T-helper 9 cell (primary cell): Measurements from ENCODE around the gene PITRM1.

Source experiments
- DNase-seq: peaks from one replicate; pipeline ENCODE4 v3.0.0-alpha.2; 2020

Gene PITRM1

DNA sequence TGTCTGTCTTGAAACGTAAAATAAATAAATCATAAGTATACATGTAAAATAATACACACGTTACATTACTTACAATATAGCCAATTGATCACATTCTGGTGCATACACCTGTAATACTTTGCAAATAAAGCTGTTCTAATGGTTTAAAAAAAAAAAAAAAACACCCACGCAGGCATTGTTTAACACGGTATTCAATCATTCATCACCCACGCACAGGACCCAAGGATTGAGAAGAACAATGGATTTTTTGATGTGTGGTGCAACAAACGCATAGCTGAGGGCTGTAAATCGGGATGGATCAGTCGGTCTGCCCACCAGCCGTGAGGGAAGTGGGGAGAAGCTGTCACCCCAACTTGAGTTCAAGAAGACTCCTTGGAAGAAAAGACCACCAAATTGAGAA lies 8.7 kb downstream of the PITRM1 start:
- no peak for DNase-seq

DNA sequence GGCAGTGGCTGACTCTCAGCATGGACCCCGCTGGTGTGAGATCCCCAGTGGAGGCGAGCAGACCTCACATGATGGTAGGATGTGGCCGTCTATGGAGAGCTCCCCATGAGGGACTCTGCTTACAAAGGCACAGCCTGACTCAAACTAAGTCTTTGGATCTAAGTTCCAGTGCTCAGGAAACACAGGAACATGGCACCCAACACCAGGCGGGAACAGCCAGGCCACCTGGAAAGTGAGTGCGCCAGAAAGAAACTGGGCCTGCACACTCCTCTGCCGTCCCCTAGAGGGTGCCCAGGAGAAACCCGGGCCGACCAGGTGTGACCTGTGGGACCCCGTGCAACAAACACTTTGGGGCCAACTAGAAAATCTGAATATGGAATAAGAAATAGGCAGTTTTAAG lies 10.0 kb downstream of the PITRM1 start:
- no peak for DNase-seq

DNA sequence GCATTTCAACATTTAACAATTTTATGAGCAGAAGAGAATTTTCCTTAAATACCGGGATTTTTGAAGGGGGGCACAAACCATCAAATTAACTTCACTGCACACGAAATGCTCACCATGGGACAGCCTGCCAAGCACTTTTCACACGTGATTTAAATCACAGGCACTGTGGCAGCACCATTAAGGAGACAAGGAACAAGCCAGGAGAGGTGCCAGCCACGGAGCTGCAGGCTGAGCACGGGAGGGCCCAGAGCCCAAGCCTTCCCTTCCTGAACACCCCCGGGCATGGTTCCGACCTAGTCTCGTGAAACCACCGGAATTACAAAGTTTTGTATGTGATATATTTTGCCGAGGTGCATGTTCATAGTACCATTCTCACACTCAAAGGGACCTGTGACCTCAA lies 13.4 kb downstream of the PITRM1 start:
- DNase-seq, result no peak

DNA sequence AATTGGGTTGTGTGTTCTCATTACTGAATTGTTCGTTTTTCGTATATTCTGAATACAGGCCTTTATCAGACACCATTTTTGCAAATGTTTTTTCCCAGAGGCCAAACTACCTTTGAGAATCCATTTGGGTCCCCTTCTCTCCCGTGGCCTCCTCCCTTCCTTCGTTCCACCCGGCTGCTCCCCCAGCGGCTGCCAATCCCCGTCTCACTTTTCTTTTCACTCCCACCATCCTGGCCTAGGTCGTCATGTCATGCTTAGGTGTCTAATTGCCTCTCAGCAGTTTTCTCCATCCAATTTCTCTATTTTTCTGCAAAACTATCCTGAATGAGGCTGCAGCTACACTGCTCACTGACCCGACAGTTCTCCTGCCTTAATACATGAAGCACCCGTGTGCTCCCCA lies 17.9 kb downstream of the PITRM1 start:
- DNase-seq, result no peak

DNA sequence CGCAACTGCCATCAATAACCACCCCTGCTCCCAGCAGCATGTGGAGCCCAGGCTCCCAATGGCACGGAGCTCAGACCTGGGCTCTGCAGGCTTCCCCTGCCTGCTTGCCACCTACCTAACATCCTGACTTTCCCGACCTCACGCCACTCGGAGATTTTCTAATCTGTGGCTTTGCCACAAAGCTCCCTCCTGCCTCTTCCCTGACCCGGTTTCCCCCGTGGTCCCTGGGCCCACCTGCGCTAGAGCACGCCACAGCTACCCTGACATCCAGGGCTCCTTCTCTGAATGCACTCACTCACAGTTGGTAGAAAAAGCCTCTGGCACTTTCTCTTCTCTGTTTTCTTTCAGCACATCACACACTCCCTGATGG lies 20.0 kb downstream of the PITRM1 start:
- no peak for DNase-seq

DNA sequence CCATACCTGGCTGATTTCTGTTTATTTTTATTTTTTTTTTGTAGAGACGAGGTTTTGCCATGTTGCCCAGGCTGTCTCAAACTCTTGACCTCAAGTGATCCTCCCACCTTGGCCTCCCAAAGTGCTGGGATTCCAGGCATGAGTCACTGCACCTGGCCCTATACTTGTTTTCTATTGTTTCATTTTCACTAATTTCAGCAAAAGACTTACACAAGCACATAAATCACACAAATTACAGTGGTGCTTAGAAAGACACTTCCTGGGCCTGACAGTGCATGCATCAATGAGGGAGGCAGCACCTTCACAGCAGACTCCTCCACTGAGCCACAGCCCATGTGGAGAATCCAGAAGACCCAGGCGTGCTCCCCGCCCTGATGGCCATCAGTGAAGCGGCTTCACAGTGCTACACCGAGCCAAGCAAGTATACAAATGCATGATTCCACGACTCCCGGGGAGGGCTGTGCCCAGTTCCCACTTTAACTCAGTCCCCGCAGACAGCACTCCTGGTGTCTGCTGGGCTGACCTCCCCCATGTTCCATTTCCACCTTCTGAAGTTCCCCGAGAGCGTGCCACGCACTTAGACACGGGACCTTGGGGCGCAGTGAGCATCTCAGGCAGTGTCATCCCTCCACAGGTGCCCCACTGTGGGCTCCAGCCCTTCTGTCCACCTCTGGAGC lies 20.6 kb downstream of the PITRM1 start:
- no peak for DNase-seq

DNA sequence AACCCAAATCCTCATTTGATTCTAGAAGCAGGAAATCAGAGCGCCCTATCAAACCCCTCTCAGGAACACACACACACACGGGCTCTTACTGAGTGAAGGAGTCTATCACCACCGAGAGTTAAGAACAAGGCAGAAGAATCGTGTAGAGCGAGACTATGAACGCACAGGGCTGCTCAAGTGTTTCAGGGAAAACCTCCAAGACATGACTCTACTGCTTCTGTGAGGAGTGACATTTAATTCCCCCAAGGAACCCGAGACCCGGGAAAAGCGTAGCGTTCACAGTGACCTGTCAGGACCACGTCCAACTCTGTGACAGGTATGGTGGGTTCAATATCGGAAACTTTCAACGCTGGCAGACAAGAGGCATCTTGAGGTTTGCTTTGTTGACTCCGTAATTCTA lies 21.6 kb downstream of the PITRM1 start:
- no peak for DNase-seq

DNA sequence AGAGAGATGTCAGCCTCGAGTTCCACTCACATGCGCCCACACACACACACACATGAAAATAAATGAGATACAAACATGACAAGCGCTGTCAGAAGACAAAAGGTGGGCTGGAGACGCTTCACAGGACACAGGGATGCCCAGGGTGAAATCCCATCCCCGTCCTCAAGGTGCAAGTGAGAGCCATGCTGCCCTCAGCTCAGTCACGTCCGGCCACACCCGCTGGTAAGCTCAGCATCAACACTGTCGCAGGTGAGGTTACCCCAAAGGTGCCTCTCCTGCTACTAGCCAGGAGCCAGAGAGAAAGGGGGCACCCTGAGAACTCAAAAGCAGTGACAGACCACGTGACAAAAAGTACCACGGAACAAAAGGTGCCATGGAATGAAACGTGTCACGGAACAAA lies 22.2 kb downstream of the PITRM1 start:
- no peak for DNase-seq

DNA sequence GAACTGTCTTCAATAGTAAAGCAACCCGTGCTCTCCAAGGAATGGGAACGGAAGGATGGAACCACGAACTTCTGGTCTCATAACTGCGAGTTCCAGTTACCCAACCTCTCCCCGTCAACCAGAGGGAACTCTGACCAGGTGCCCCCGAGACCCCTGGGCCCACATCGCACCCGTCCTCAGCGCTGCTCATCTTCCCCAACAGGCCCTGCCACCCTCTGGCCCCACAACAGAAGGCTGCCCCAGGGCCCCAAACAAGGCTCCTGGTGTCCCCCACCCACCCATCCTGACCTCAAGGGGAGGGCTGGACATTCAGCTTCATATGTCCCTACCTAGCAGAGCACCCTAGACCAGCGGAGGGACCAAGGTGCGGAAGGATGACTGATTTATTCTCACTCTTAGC lies 22.7 kb downstream of the PITRM1 start:
- DNase-seq, result no peak

DNA sequence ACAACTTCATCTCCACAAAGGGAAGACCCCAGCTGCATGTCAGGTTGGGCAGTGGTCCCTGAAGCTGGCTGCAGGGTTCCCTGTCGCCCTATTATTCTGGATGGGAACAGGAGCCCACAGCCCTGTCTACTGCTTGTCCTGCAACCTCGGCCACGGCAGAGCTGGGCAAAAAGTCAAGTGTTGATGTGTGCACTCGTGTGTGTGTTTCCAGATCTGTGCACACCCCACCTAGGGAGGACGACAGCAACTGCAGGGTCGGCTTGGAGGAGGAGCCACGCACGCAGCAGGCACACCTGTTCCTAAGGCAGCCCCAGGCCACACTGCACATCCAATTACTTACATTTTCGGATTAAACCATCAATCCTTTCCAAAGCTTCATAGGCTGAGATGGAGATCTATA lies 23.6 kb downstream of the PITRM1 start:
- DNase-seq, result no peak

DNA sequence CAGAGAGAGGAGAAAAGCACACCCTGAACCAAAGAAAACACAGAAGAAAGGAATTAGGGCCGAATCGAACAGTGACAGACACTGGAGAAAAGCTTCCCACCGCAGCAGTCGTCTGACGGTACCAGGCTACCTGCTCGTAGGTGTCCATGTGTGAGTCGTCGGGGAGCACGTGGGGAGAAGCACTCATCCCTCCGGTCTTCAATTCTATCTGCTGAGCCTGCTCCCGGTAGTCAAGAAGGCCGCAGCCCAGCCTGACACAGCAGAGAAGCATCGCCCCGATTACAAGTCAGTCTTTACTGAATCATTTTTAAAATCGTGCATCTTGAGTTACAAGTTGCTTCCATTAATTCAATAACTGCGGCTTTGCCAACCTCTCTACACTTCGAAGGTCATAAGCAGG lies 24.5 kb downstream of the PITRM1 start:
- DNase-seq, result no peak

DNA sequence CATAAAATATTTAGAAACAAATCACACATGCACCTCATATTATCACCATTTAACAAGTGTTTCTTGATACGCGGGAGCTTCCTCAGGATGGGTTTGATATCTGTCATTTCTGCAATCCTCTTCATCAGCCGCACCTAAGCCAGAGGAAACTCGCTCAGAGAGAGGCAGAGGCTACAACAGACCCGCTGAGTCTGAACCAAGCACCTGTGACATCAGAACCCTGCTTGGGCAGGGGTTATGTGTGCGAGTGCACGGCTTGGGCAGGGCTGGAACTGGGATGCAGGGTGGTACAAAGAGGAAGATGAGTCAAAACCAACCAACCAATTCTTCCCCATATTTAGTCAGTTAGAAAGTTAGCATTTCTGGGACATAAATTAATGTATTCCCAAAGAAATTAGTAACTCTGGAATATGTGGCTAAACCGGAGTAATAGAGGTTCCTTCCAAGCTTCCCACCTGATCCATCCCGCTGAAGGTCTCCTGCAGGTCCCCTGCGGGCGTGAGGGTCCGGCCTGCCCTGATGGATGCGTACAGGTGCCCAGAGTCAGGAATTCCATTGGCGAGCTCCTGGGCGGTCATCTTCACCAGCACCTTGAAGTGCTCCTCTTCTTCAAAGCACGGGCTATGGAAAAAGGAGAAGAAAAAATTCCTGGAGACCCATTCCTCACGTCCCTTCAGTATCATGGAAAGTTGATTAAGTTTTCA lies 25.3 kb downstream of the PITRM1 start:
- DNase-seq, result no peak

DNA sequence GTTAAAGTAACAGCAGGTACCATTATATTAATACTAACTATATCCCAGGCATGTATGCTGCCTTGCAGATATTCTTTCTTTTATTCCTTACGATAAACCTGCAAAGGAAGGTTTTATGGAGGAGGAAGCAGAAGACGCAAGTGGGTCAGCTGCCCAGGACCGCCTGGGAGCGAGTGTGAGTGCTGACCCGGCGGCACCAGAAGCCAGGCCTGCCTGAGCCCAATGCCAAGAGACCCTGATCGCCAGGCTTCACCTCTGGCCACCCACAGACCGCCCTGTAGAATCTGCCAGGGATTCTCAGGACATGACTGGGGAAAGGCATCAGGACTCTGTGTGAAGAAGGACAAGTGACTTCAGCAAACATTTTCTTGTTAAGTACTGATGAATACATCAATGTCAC lies 26.3 kb downstream of the PITRM1 start:
- DNase-seq, result no peak

DNA sequence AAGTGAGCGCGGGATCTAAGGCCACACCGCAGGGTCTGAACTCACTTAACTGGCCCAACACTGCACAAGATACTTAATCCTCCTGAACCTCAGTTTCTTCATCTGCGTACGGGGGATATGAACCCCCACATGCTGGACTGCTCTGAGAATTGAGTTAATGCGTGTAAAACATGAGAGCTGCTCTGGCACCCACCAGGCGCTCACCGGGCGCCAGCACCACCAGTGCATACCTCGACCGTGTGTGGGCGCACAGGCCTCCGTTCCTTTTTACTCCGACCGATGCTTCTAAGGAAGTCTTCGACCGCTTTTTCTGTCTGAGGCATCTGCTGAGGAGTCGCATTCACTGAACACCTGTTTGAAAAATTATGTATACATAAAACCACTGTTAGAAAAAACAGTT lies 27.2 kb downstream of the PITRM1 start:
- DNase-seq, result no peak

DNA sequence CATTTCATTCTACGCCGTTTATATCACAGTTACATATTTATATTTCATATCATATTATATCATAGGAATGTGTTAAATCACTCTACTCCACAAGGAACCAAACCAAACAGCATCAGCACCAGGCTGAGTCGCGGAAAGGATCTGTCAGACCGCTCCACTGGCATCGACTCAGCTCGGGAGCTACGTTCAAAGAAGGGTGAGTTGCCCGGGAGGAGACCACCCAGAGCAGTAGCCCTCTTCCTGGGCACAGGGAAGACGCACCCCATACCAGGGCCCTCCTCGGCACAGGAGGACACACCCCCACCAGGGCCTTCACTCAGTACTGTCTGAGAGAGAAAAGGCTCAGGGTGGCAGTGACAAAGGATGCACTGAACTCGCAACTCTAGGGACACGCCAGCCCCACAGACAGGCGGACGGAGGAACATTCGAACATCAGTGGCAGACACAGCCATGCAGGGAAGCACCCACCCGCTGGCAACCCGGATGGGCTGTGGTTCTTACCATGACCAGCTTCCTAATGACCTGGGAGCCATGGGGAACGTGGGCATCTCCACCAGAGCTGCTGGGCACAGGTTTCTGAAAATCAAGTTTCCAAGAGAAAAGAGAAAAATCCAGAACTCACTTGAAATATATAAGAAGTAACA lies 28.7 kb downstream of the PITRM1 start:
- DNase-seq, result no peak

DNA sequence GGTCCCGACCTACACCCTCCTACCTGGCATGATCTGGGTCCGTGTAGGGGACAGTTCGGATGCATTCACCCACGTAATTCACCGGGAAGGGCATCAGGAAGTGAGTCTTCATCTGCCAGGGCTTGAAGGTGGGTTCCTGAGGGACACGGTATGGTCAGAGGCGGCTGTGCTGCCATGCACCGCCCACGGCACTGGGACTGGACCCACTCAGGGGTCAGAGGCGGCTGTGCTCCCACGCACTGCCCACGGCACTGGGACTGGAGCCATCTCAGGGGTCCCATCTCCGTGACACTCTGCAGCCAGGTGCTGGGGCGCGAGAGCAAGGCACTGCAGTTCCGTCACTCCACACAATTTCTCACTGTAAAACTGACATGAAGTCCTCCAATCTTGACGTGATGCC lies 29.2 kb downstream of the PITRM1 start:
- DNase-seq, result no peak

DNA sequence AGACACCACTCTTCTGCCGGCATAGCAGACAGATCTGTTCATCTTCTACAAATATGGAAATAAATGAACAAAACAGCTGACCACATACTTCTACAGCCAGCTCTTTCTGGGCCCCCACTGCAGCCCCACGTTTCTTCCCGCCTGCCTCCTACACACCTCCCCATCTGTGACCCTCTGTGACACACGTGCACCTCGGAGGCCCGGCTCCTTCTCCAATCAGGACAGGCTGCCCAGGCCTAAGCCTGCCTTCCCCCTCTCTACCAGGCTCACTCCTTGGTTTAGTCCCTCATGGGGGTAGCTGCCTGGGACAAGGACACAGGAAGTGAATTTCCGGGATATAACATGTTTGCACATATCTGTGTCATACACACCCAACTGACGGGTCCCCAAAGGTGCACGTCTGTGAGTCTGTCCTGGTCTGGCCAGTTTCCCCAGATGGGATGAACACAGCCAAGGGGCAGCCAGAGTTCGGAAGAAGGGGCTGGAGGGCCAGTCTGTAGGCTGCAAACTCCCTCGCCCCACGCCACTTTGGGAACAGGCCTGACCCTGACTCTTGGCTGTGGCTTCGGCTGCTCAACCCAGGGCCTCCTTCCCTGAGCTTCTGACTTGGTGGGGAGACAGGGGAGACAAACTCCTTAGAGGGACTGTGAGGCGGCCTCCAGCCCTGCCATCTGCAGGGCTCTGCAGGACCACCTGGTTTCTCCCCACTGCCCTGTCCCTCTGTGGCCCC lies 30.3 kb downstream of the PITRM1 start:
- no peak for DNase-seq

DNA sequence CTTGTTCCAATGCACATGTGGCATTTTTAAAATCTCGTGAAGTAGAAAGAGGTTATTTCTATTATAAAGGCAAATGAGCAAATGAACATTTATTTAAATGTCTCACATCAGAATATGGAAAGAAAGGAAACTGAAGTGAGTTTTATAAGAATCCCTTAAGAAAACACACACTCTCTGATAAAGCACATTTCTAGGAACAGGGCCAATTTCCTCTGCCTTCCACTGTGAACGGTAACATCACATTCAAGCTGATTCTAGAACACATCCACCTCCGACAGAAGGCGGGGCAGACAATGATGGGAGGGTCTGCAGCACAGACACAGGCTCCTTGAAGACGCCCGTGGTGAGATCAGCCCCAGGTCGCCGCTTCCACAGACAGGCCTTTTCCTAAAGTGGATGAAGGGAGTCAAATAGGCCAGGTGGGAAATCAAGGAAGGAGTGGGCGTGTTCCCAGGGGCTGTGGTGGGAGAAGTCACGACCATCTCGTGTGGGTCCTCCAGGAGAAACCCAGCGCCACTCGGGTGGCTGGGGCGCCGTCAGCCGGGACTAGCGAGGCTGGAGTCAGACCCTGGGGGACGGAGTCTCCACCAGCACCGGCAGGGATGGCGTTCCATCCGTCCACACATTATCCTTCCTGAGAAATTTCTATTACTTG lies 31.1 kb downstream of the PITRM1 start:
- DNase-seq, result no peak

DNA sequence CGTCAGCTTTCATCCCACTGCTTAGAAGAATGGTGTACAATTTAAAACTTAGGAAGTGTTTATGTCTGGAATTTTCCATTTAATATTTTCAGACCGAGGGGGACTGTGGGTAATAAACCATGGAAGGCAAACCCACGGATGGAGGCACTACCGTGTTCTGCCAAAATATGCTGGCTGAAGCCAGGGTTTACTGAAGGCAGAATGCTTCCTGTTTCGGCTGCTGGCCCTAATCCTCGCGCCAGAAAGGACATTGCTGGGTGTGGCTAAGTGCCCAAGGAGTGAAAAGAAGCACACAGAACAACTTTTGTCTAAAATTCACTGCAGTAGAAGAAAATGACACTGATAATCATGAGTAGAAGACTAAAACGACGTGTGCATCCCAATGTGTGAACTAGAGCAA lies 32.3 kb downstream of the PITRM1 start:
- DNase-seq, result no peak

DNA sequence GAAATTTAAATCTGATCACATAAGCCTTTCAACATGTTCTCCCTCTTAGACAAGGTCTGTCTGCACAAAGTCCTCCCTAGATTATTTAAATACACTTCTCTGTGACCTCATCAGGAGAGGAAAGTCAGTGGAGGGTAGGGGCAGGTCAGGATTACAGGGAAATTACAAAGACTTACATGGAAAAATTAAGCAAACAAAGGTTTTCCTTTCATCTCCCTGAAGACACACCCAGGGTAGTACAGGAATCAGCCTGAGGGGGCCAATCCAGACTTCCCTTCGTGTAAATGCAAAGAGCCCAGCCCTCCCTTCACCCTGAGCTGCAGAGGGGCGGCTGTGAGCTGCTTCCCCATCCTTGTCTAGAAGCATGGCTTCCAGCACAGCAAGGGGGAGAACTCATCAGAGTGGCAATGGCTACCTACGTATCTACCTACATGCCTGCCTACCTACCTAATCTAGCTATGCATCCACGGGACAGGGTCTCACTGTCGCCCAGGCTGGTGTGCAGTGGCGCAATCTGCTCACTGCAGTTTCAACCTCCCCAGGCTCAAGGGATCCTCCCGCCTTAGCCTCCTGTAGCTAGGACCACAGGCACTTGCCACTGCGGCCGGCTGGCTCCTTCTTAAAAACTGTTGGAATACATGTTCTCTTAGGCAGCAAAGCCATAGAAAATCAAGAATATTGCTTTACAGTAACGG lies 33.2 kb downstream of the PITRM1 start:
- DNase-seq, result no peak

DNA sequence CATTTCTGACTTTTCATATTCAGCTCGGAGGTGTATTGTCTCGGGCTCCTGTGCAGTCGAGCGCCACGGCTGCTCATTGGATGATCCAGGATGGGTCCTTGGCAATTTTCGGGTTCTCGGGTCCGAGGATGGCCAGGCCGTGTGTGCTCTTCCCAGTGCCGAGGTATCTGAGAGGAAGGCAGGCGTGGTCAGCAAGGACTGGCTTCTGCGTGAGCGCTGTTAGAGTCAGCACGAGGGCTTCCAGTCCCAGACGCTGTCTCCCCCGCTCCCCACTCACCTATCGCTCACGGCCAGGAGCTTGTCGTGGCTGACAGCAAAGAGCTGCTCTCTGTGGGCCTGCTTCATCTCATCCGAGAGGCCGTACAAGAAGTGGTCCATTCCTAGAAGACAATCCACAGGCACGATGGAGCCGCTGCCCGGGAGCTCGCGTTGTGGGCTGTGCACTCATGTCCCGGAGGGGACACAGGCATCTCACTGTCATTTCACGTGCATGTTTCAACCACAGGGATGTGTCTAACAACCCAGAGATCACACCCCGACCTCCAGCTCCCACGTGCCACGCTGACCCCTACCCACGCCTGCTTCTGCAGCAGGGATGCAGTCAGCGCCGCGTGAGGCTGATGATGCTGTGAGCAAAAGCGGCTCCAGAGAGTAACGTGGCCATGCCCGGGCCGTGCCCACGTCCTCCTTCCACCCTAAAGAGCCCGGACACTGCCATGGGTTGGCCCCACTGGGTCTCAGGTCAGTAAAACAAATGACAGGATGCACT lies 34.4 kb downstream of the PITRM1 start:
- DNase-seq, result no peak
